GM12872 (cell line): Measurements from ENCODE around the gene TTLL11.

Experiments
- CTCF ChIP-seq: IDR thresholded peaks from 3 replicates; pipeline ENCODE4 v1.5.1; 2011; ENCODE audit warnings: low read depth, mild to moderate bottlenecking, low read length, moderate library complexity; ENCODE audit not compliant: insufficient read depth

The TTLL11 gene

GRCh38 chr9:121838746-121839669 lies 254.1 kb downstream of the TTLL11 start:
- TF ChIP-seq CTCF = no peak

- TF ChIP-seq CTCF = no peak
Observed at GRCh38 chr9:121837113-121837961, 255.8 kb downstream of the TTLL11 start.

GRCh38 chr9:121836366-121836885 lies 256.7 kb downstream of the TTLL11 start:
- TF ChIP-seq CTCF = no peak

GRCh38 chr9:121835587-121836365 lies 257.3 kb downstream of the TTLL11 start:
- no peak for TF ChIP-seq CTCF

GRCh38 chr9:121833061-121833460 lies 260.0 kb downstream of the TTLL11 start:
- TF ChIP-seq CTCF = no peak

- TF ChIP-seq CTCF = no peak
Observed at GRCh38 chr9:121831869-121832268, 261.2 kb downstream of the TTLL11 start.
